ENCODE data around the gene SPR. TPM values are rescaled to one million over a fixed set of nuclear protein-coding genes. Genes with fewer than 3 reads are reported as not detected.

SPR gene
- total RNA-seq, 1 experiment from 2014 or later = 22.6 TPM

GRCh38 chr2:72932045-72932740 is 45.0 kb downstream of the SPR start:
- no TSS peak for BruUV-seq (replicated peaks)
- POLR2A ChIA-PET (ENCODE audit: low non-redundant PET) = no interaction called here
- H3K27me3 ChIP-seq (replicated peaks; ENCODE audit: insufficient read depth, low read depth, low read length, poor library complexity) = peaks cover 33% of the 10 kb centered on the region

GRCh38 chr2:72932805-72933204 is 45.6 kb downstream of the SPR start:
- peaks cover 27% of the 10 kb centered on the region for H3K27me3 ChIP-seq (replicated peaks; ENCODE audit: insufficient read depth, low read depth, low read length, poor library complexity)
- intact Hi-C loops (cut with micrococcal nuclease; ENCODE audit: unreplicated experiment) = no loop called here
- H3K9me3 ChIP-seq (ENCODE audit: low read depth, low read length, poor library complexity, severe bottlenecking) = no peaks in the 10 kb centered on the region
- BruUV-seq (replicated peaks) = no TSS peak
- H3K36me3 ChIP-seq (ENCODE audit: insufficient read depth, low read length, poor library complexity, severe bottlenecking) = no peaks in the 10 kb centered on the region
- no peak overlapping the region for H3K4me3 ChIP-seq (ENCODE audit: low read depth, low read length, poor library complexity, severe bottlenecking)
- H3K27ac ChIP-seq (ENCODE audit: low read depth, low read length, poor library complexity, severe bottlenecking) = no peak overlapping the region
- no peaks in the 10 kb centered on the region for H3K4me1 ChIP-seq (ENCODE audit: insufficient read depth, low read length, poor library complexity, severe bottlenecking)
- ChIA-PET POLR2A (ENCODE audit: low non-redundant PET) (no interaction called here), CTCF (no interaction called here)
- DNase-seq (ENCODE audit: low spot score) = no peak
- TF ChIP-seq EZH2 (IDR thresholded peaks at IDR 0.05; ENCODE audit: borderline replicate concordance, low read depth, low read length, poor library complexity, severe bottlenecking) = no peak
- TF ChIP-seq CTCF (conservative IDR thresholded peaks at IDR 0.05; ENCODE audit: low read depth, low read length) = no peak

More at GRCh38 chr2:72932045-72932740, 45.0 kb downstream of the SPR start:
- Histone ChIP-seq H3K4me3 (ENCODE audit: low read depth, low read length, poor library complexity, severe bottlenecking) (no peak overlapping the region), H3K36me3 (ENCODE audit: insufficient read depth, low read length, poor library complexity, severe bottlenecking) (no peaks in the 10 kb centered on the region), H3K9me3 (ENCODE audit: low read depth, low read length, poor library complexity, severe bottlenecking) (no peaks in the 10 kb centered on the region), H3K27ac (ENCODE audit: low read depth, low read length, poor library complexity, severe bottlenecking) (no peak overlapping the region), H3K4me1 (ENCODE audit: insufficient read depth, low read length, poor library complexity, severe bottlenecking) (no peaks in the 10 kb centered on the region)
- CTCF ChIA-PET = no interaction called here
- no peak for TF ChIP-seq CTCF (conservative IDR thresholded peaks at IDR 0.05; ENCODE audit: low read depth, low read length)
- no peak for TF ChIP-seq EZH2 (IDR thresholded peaks at IDR 0.05; ENCODE audit: borderline replicate concordance, low read depth, low read length, poor library complexity, severe bottlenecking)
- intact Hi-C loops (cut with micrococcal nuclease; ENCODE audit: unreplicated experiment) = no loop called here
- DNase-seq (ENCODE audit: low spot score) = no peak

GRCh38 chr2:72933207-72933606 is 46.0 kb downstream of the SPR start:
- TF ChIP-seq EZH2 (IDR thresholded peaks at IDR 0.05; ENCODE audit: borderline replicate concordance, low read depth, low read length, poor library complexity, severe bottlenecking) (no peak), CTCF (conservative IDR thresholded peaks at IDR 0.05; ENCODE audit: low read depth, low read length) (no peak)
- CTCF ChIA-PET = no interaction called here
- intact Hi-C loops (cut with micrococcal nuclease; ENCODE audit: unreplicated experiment) = no loop called here
- peaks cover 23% of the 10 kb centered on the region for H3K27me3 ChIP-seq (replicated peaks; ENCODE audit: insufficient read depth, low read depth, low read length, poor library complexity)
- H3K36me3 ChIP-seq (ENCODE audit: insufficient read depth, low read length, poor library complexity, severe bottlenecking) = no peaks in the 10 kb centered on the region
- no peak overlapping the region for H3K27ac ChIP-seq (ENCODE audit: low read depth, low read length, poor library complexity, severe bottlenecking)
- no TSS peak for BruUV-seq (replicated peaks)
- POLR2A ChIA-PET (ENCODE audit: low non-redundant PET) = no interaction called here
- DNase-seq (ENCODE audit: low spot score) = no peak
- no peaks in the 10 kb centered on the region for H3K9me3 ChIP-seq (ENCODE audit: low read depth, low read length, poor library complexity, severe bottlenecking)
- no peaks in the 10 kb centered on the region for H3K4me1 ChIP-seq (ENCODE audit: insufficient read depth, low read length, poor library complexity, severe bottlenecking)
- no peak overlapping the region for H3K4me3 ChIP-seq (ENCODE audit: low read depth, low read length, poor library complexity, severe bottlenecking)

Measured in A673 (cell line).